ENCODE measurements around the gene AUH.
"Not testable (repeated sequence)": the region's sequence is repeated elsewhere in the genome, so short reads cannot be mapped to it uniquely, and the experiment has no call there.

The AUH gene

DNA sequence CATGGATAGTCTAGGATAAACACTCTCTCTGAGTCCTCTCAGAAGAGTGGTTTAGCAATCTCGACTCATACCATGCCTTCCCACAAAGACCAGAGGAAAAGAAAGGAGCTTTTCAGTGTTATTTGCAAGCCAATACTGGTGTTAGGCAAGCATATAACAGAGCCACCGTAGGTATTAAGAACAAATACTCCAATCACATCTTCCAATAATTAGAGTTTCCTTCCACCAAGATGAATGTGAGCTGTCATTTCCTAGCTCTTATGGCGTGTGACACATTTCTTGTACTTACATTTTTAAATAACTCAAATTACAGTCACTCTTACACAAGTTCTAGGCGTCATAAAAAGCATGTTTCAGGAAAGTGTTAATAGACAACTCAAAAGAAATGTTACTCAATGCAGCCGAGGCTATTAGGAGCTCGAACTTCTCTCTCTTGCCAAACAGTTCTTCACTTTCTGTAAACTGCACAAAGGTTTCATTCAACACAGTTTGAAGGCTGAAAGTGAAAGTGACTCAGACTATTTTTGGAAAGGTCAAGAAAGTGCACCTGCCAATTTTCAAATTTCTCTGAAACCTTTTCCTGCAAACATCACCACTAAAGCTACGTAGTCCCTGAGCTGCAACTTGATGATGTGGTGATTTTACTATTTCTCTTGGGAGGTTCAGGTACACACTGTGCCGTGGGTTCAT lies 153.8 kb downstream of the AUH start:
- DNase-seq (ENCODE audit: low spot score), result no peak

DNA sequence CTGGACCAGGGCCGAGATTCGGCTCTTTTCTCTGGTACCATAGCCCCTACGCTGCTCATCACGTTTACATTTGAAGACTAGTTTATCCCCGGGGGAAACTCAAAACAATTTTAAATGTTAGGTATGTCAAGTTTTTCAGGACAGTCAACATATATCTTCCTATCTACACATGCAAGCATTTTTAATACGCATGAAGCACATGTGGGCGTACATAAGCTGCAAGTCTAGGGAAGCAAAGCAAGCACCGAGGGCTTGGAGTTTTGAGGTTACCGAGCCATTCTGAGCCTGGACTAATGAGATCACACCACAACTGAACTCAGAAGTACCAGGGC lies 154.4 kb downstream of the AUH start:
- no peak for DNase-seq (ENCODE audit: low spot score)

GRCh38 chr9:91206806-91207205 lies 154.9 kb downstream of the AUH start:
- DNase-seq (ENCODE audit: low spot score), result no peak

GRCh38 chr9:91202736-91203283 lies 158.9 kb downstream of the AUH start:
- no peak for DNase-seq (ENCODE audit: low spot score)

- DNase-seq (ENCODE audit: low spot score), result no peak
These were observed 160.9 kb downstream of the AUH start for GRCh38 chr9:91200692-91201336.

- DNase-seq (ENCODE audit: low spot score), result no peak
These were observed 161.8 kb downstream of the AUH start for GRCh38 chr9:91199739-91200497.

DNA sequence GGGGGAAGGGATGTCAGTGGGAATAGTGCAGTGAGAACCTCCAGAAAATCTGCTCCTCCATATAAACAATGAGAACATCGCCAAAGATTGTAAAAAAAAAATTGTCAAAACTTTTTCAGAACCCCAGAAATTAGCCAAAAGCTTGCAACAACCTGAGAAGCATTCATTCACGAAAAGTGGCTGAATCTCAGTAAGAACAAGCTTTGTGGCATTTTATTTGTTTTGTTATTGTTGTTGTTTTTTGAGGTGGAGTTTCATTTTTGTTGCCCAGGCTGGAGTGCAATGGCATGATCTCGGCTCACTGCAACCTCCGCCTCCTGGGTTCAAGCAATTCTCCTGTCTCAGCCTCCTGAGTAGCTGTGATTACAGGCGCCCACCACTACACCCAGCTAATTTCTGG lies 162.8 kb downstream of the AUH start:
- DNase-seq (ENCODE audit: low spot score), result not testable (repeated sequence)

GRCh38 chr9:91198405-91198804 lies 163.3 kb downstream of the AUH start:
- DNase-seq (ENCODE audit: low spot score), result no peak

DNA sequence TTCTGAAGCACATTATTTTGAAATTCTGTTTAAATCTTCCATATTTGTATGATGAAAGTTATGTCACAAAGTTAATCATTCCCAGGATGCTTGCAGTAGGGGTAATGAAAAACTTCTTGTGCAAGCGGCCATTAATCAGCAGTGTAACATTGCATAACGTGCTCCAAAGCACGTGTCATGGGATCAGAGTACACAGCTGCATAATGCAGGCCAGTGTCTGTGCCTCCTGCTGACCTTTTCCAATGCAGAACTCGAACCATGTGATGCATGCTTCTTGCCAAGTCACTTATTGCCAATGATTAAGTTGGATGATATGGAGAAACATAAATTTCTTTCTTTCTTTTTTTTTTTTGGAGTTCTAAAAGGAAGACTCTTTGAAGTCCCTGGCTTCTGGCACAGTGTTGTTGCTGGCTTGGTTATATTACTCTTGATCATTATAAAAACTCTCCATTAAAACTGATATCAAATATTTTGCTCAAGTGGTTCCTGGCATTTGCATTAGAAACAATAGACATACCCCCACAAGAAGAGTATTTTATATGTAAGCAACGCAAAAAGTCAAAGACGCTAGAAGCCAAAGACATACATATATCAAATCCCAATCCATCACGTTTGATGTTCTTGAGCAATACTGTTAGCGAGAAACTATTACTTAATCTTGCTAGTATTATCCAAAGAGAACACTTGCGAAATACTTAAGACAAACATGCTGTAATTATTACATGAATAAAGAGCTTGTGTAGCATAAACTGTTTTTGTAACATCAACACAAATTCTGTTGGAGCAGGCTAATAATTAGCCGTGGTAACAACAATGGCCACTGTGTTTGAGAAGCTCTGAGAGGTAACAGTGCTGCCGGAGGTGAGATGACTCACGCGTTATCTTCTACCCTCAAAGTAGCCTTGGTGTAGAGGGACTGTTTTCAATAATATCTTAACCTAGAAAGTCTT lies 164.2 kb downstream of the AUH start:
- no peak for DNase-seq (ENCODE audit: low spot score)

DNA sequence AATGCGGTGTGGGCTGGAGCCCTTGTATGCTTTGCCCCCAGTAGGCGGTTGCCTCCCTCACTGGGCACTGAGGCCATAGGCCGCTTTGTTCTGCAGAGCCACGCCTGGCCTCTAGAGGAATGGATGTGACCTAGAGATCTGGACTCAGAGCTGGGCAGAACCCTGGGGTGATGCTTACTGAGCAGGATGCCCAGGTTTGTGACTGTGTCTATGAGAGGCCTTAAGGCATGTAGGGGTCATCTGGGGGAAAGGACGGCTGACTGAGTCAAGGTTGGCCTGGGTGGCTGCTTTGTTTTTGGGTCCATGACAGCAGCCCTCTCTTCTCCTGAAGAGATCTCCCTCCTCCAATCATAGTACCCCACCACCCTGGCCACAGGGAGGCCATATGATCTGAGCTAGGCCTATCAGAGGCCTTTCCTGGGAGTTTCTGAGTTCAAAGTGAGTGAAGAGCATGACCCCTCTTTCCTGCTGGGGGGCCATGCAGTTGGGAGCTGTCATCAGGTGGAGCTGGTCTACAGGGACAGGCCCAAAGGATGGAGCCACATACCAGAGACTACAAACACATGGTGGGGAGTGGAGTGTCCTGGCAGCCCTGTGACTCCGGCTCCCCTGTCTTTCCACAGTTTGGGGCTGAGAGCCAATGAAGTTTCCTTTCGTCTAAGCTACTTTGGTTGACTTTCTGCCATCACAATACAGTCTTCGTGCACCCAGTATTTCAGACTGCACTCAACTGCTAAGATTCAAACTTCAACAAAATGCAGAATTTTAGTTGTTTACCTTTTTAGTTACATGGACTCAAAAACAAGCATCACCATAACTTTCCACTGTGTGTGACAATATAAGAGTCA lies 165.4 kb downstream of the AUH start:
- DNase-seq (ENCODE audit: low spot score), result no peak

DNA sequence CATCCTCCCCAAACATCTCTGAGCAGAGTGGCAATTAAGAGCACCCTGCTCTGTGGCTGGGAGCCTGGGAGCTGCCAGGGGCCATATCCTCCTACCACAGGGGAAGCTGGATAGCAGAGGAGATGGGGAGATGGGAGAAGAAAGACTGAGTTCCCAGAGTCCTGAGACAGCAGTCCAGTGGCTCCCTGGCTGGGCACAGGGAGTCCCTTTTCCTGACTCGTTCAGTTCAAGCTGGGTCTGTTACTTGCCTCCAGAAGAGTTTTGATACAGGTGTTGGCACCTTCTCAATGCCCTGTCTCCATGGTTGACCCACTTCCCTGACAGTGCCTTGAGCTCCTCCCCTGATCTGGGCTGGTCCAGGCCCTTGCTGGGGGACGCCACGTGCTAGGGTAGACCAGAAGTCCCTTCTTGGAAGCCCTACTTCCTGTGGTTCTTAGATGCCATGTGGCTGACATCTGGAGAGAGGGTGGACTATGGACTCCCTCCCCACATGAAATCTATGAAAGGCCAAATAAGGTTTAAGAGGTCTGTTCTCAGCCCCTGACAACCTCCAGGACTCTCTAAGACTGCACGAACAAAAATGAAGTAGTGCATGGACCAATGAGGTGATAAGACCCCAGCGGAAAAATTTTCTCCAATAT lies 166.2 kb downstream of the AUH start:
- DNase-seq (ENCODE audit: low spot score), result no peak

DNA sequence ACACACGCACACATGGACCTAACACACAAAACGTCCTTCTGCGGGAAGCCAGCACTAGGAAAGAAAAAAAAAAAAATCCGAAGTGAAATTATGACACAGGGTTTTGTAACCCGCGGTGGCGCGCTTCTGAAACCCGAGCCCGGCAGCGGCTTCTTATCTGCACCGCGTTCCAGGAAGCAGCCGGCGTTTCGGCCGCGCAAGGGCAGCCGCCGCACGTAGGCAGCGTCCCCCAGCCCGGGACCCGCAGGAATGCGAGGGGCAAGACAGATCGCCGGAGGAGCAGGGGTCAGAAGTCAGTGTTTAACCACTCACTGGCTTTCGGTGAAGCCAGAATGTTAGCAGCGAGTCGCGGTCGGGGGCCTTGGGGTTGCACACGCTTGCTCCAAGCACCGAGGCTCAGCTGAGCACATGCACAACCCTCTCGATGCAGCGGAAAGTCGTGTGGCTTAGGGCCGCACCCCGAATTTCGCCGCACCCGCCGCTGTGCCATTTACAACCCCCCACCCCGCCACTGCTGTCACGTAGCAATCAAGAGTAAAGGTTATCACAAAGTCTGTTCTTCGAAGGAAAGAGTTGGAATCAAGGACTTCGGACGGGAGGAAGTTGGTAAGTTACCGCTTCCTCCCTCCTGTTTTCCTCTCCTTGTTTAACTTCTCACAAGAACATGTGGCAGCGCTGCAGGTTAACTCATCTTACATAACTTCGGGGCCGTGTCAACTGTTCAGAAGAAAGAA lies 167.9 kb downstream of the AUH start:
- DNase-seq (ENCODE audit: low spot score), result no peak

DNA sequence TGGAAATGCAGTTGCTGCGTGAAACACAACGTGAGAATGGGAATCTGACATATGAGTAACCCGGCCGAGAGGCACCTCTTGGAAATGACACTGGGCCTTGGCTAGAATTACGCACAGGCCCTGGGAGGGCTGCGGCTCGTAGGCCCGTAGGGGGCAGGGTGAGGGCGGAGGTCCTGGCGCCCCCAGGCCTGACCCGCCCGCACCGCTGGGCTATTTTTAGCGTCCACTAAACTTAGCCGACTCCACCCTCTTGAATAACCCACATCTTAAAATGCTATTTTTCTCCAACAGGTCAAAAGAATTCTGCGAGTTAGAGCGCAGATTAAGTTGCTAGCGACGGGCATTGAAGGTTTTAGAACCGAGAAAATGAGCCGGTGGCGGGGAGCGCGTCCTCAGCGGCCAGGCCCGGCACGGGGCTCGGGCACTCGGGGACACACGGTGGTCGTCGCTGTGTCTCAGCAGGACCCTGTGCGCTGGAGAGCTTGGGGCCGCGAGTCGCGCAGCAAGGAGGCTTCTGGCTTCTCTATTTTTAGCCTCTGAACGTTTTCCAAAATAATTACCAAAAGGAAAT lies 168.5 kb downstream of the AUH start:
- DNase-seq (ENCODE audit: low spot score), result no peak

DNA sequence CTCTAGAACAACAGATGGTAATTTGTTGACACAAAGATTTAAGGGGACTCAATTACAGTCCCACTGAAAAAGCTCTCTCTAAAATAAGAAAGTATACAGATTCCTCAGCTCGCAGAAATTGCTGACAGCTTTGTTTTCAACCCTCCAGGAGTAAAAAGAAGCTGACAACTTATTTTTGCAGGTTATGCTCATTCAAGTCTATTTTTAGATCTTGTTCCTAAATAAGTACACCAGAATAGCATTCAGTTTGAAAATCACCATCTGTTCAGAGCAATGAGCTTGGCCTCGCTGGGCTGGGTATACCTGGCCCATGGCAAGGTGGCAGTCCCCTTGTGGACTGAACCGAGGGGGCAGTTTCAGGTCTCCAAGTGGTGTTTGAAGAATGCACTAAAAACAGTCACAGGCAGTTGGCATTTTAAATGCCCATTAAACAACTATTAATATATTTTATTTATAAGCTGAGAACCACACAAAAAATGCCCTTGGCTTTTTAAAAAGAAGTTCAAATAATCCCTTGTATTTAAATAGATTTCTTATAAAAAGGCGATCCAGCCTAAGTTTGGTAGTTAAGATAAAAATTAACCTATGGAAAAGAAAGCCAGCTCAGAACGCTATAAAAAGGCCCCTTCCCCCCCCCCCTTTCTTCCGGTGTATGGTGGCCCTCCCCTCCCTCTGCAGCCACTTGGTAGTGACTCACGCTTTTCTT lies 169.2 kb downstream of the AUH start:
- no peak for DNase-seq (ENCODE audit: low spot score)

DNA sequence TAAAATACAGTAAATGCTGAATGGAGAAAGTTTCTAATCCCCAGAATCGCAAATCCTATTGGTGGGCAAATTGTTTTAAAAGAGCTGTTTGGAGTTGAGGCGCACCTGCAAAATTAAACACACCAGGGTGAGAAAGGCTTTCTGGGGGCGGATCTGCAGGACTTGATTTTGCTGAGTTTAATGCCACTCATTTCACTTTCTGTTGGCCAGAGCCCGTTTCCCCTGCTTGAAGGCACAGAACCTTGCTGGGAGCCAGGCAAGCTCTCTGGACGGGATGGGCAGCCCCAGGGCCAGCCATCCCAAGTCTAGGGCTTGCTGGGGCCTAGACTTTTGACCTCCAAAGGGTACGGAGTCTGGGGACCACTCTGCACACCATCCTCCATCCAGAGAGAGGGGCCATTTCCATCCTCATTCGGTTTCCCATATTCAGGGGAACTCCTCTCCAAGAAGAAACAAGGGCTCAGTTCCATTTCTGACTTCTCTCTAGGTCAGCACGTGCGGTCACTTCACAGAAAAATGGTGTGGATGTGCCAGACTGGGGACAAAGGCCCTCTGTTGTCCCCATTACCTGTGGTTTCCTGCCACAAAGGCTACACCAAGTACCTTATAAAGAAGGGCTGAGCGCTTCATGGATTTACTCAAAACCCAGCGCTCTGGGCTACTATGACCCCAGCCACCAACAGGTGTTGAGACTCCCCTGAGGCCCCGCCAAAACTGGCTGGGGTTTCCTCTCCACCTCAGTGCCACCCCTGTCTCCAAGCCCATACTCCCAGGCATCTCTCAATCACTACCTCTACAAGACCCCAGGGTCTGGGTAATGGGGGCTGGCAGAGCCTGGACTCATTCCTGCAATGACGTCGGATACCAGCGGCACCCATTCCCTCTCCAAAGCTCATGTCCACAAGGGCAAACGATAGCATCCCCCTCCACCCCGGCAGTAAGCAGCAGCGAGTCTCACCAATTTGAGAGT lies 170.0 kb downstream of the AUH start:
- no peak for DNase-seq (ENCODE audit: low spot score)

- DNase-seq (ENCODE audit: low spot score), result no peak
These were observed 171.7 kb downstream of the AUH start for GRCh38 chr9:91190062-91190461.

DNA sequence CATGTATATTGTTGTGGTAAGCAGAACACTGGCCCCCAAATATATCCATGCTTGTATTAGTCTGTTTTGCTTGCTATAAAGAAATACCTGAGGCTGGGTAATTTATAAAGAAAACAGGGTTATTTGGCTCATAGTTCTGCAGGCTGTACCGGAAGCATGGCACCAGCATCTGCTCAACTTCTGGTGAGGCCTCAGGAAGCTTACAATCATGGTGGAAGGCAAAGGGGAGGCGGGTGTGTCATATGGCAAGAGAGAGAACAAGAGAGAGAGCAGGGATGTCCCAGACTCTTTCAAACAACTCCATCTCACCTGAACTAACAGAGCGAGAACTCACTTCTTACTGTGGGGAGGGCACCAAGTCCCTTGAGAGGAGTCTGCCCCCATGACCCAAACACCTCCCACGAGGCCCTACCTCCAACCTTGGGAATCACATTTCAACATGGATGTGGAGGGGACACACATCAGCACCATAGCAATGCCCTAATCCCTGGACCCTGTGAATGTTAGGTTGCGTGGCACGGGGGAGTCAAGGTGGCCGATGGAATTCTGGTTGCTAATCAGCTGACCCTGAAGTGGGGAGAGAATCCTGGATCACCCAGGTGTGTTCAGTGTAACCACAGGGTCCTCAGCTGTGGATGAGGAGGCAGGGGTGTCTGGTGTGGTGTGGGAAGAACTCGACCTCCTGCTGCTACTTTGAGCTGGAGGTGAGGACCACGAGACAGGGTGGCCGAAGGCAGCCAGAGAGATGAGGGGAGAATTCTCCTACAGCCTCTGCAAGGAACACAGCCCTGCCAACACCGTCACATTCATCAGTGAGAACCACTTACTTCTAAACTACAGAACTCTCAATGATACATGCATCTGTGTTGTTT lies 172.8 kb downstream of the AUH start:
- DNase-seq (ENCODE audit: low spot score), result no peak
